Activated naive CD4-positive, alpha-beta T cell treated with anti-CD3 and anti-CD28 coated beads, Interleukin-2, amount 10 ng/mL, durations not matched to agents 7 days and 5 days (primary cell): ENCODE measurements around the gene TWF2.
A peak's percentile ranks its signal among the peaks of the same experiment; 100 is the strongest.
"Not testable (repeated sequence)": the region's sequence is repeated elsewhere in the genome, so short reads cannot be mapped to it uniquely, and the experiment has no call there.

ENCODE experiments used
- CTCF ChIA-PET: fragments of 350-600 bp; sonication (Branson Sonifier 250); formaldehyde crosslinking; loops from one replicate; lab custom pipeline; 2021; ENCODE audit warnings: antibody characterized with exemption; lab: Charles Lee
- DNase-seq: peaks from one replicate; pipeline ENCODE4 v3.0.0-alpha.2; 2020
- H3K27ac Mint-ChIP-seq: one replicate; pipeline ENCODE4 v1.8.0; 2021; ENCODE audit warnings: mild to moderate bottlenecking, moderate library complexity, mixed read lengths
- H3K27me3 Mint-ChIP-seq: one replicate; pipeline ENCODE4 v1.8.0; 2021; ENCODE audit warnings: mild to moderate bottlenecking, mixed read lengths
- H3K36me3 Mint-ChIP-seq: one replicate; pipeline ENCODE4 v1.8.0; 2021; ENCODE audit warnings: mixed read lengths
- H3K4me1 Mint-ChIP-seq: one replicate; pipeline ENCODE4 v1.8.0; 2021; ENCODE audit warnings: mixed read lengths
- H3K4me3 Mint-ChIP-seq: one replicate; pipeline ENCODE4 v1.8.0; 2021; ENCODE audit warnings: mild to moderate bottlenecking, moderate library complexity, mixed read lengths
- H3K9me3 Mint-ChIP-seq: one replicate; pipeline ENCODE4 v1.8.0; 2021; ENCODE audit warnings: mixed read lengths

TWF2 gene

DNA sequence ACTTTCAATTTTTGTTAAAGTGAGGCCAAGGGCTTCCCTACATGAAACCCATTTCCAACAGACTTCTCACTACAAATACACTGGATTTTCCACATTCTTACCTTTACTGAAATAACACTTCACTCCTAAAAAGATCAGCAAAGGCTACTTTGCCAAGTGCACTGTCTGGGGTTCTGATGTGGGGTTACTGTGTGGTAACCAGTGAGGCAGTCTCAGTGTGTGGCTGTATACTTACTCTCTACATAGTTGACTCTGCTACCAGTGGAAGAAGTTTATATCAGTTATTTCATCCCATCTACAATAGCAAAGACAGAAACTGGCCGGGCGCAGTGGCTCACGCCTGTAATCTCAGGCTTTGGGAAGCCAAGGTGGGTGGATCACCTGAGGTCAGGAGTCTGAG is 33.9 kb upstream of the TWF2 start:
- Mint-ChIP-seq H3K4me1 (peaks cover 72% of the 10 kb centered on the region), H3K9me3 (no peaks in the 10 kb centered on the region), H3K27me3 (no peaks in the 10 kb centered on the region), H3K4me3 (peak overlapping the region; percentile 95), H3K27ac (peak overlapping the region; percentile 98), H3K36me3 (peaks cover 76% of the 10 kb centered on the region)
- CTCF ChIA-PET, result interaction anchor here (0.9 to 2.4 kb wide), 7 partner anchors 9 to 66 kb away, joined by 3 to 15 read pairs (median 8); no protein-coding TSS in a partner anchor
- no peak for DNase-seq

DNA sequence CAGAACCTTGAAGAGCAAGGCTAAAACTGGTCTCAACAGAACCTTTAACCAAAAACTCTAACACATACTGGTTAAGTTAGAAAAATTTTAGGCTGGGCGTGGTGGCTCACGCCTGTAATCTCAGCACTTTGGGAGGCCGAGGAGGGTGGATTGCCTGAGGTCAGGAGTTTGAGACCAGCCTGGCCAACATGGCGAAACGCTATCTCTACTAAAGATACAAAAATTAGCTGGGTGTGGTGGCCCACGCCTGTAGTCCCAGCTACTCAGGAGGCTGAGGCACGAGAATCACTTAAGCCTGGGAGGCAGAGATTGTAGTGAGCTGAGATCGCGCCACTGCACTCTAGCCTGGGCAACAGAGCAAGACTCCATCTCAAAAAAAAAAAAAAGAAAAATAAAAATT is 33.2 kb upstream of the TWF2 start:
- H3K36me3 Mint-ChIP-seq, result peaks cover 75% of the 10 kb centered on the region
- peak overlapping the region; percentile 70 for H3K4me3 Mint-ChIP-seq
- not testable (repeated sequence) for H3K27me3 Mint-ChIP-seq, DNase-seq, H3K9me3 Mint-ChIP-seq
- H3K4me1 Mint-ChIP-seq, result peaks cover 78% of the 10 kb centered on the region
- CTCF ChIA-PET, result interaction anchor here (0.9 to 2.7 kb wide), 9 partner anchors 8 to 67 kb away, joined by 3 to 15 read pairs (median 8); no protein-coding TSS in a partner anchor
- peak overlapping the region; percentile 98 for H3K27ac Mint-ChIP-seq

DNA sequence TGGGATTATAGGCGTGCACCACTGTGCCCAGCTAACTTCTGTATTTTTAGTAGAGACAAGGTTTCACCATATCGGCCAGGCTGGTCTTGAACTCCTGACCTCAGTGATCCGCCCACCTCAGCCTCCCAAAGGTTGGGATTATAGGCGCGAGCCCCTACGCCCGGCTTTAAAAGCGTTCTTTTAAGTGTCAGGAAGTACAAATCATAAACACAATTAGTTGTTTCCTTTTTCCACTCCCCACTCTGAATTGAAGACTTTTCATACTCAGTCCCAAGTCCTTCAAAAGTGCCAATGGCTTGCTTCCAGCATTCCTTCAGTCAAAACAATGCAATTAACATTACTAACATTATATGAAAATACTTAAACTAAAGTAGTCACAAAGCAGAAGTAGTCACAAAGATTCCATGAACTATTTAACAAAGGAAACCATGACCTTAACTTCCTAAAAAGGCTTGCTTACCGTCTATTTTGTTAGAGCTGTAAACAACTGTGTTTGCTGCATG is 31.3 kb upstream of the TWF2 start:
- peaks cover 92% of the 10 kb centered on the region for H3K4me1 Mint-ChIP-seq
- H3K4me3 Mint-ChIP-seq, result peak overlapping the region; percentile 70
- no peaks in the 10 kb centered on the region for H3K9me3 Mint-ChIP-seq
- no peak for DNase-seq
- H3K27ac Mint-ChIP-seq, result peak overlapping the region; percentile 98
- H3K36me3 Mint-ChIP-seq, result peaks cover 72% of the 10 kb centered on the region
- CTCF ChIA-PET, result interaction anchor here (0.7 to 2.7 kb wide), 10 partner anchors 8 to 69 kb away, joined by 3 to 15 read pairs (median 4); no protein-coding TSS in a partner anchor
- no peaks in the 10 kb centered on the region for H3K27me3 Mint-ChIP-seq

DNA sequence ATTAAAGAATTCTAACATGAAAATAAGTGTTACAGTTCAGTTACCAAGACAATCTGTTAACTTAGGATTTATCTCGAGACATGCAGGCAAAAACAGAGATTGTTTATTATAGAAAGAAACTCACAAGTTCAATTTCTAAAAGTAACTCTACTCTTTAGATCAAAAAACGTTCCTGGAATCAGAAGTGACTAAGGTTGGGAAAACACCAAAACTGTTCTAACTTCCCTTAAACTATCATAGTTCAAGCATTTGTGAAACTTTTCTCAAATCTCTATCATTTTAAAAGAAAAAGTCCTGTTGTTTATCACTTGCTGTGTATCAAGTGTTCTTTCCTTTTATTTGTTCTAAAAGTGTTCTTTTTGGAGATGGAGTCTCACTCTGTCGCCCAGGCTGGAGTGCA is 30.8 kb upstream of the TWF2 start:
- Mint-ChIP-seq H3K27me3 (no peaks in the 10 kb centered on the region), H3K4me1 (peaks cover 91% of the 10 kb centered on the region), H3K9me3 (no peaks in the 10 kb centered on the region), H3K36me3 (peaks cover 73% of the 10 kb centered on the region), H3K27ac (peak overlapping the region; percentile 98), H3K4me3 (peak overlapping the region; percentile 70)
- no peak for DNase-seq
- CTCF ChIA-PET, result interaction anchor here (0.7 to 2.7 kb wide), 2 partner anchors 9 to 30 kb away, joined by 3 to 11 read pairs; no protein-coding TSS in a partner anchor

DNA sequence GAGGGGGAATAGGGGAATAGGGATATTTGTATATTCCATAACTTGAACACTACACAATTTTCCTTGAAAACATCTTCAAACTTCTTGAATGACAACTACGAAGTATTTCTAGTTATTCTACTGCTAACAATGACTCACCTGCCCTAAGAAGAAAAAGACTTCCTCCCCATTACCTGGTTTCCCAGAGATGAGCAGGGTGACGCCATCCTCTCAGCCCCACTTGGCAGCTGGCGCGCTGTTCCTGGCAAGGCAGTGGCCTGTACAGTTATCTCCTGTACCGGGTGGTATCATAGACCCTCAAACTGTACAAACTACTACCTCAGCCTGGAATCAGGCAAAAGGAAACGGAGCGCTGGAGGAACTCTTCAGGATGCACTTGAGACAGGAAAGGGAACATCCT is 29.1 kb upstream of the TWF2 start:
- peaks cover 73% of the 10 kb centered on the region for H3K36me3 Mint-ChIP-seq
- peak overlapping the region; percentile 84 for H3K27ac Mint-ChIP-seq
- CTCF ChIA-PET, result interaction anchor here (1.0 to 1.5 kb wide), 3 partner anchors 11 to 36 kb away, joined by 3 to 6 read pairs (median 5); partner anchors contain the start of gene WDR82
- H3K27me3 Mint-ChIP-seq, result no peaks in the 10 kb centered on the region
- H3K9me3 Mint-ChIP-seq, result no peaks in the 10 kb centered on the region
- H3K4me1 Mint-ChIP-seq, result peaks cover 91% of the 10 kb centered on the region
- peak; percentile 42 for DNase-seq
- peak overlapping the region; percentile 11 for H3K4me3 Mint-ChIP-seq

DNA sequence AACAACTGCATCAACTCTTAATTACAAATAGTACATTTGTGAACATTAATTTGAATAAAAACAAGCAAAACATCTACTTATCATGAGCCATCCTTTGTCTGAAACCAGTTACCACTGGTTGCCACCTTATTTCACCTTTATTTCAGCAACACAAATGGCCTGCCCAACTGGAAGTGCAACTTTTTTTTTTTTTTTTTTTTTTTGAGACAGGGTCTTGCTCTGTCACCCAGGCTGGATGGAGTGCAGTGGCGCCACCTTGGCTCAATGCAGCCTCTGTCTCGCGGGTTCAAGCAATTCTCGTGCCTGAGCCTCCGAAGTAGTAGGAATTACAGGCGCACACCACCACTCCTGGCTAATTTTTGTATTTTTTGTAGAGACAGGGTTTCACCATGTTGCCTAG is 26.4 kb upstream of the TWF2 start:
- Mint-ChIP-seq H3K36me3 (peaks cover 76% of the 10 kb centered on the region), H3K4me1 (peaks cover 91% of the 10 kb centered on the region), H3K4me3 (no peak overlapping the region), H3K9me3 (no peaks in the 10 kb centered on the region), H3K27me3 (no peaks in the 10 kb centered on the region), H3K27ac (peak overlapping the region; percentile 50)
- CTCF ChIA-PET, result no interaction called here
- DNase-seq, result no peak

DNA sequence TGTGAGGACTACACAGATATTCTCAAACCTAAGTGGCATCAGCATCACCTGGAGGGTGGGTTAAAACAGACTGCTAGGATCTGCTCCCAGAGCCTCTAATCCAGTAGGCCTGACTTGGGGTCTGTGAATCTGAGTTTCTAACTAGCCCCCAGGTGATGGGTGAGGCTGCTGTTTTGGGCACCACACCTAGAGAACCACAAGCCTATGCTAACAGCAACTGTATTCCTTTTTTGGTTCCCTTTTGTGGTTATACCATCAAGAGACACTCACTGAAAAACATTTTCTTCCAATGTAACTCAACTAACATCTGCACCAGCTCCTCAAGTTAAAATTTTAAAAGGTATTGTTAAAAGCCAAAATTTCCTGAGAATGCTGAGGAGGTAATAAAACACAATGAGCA is 23.5 kb upstream of the TWF2 start:
- Mint-ChIP-seq H3K4me1 (peaks cover 91% of the 10 kb centered on the region), H3K27me3 (no peaks in the 10 kb centered on the region), H3K36me3 (peaks cover 91% of the 10 kb centered on the region), H3K9me3 (no peaks in the 10 kb centered on the region), H3K4me3 (peak overlapping the region; percentile 31), H3K27ac (peak overlapping the region; percentile 67)
- no peak for DNase-seq
- CTCF ChIA-PET, result interaction anchor here (0.9 to 2.5 kb wide), 6 partner anchors 8 to 77 kb away, joined by 3 to 10 read pairs (median 5); partner anchors contain the start of gene WDR82

DNA sequence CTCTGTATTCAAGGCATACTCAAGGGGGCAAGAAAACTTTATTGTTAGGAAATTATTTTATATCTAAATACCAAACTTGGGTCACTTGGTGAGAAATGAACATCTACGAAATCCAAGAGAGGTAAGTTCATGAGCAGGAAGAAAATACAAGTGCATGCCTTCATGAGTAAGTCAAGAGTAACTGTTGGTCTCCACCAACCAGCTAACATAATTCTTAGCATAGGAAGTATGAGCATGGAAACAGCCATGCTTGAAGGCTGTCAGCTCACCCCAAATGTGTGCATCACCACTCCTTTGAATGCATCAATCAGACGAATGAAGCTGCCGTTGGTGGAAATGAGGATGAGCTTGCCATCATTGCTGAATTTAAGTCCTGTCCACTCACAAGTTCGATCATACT is 20.5 kb upstream of the TWF2 start:
- peaks cover 98% of the 10 kb centered on the region for H3K4me1 Mint-ChIP-seq
- no peak overlapping the region for H3K4me3 Mint-ChIP-seq
- H3K36me3 Mint-ChIP-seq, result peaks cover 96% of the 10 kb centered on the region
- H3K27ac Mint-ChIP-seq, result no peak overlapping the region
- CTCF ChIA-PET, result interaction anchor here (0.9 to 3.0 kb wide), 4 partner anchors 11 to 39 kb away, joined by 3 to 11 read pairs (median 3); partner anchors contain the start of gene WDR82
- no peaks in the 10 kb centered on the region for H3K27me3 Mint-ChIP-seq
- no peaks in the 10 kb centered on the region for H3K9me3 Mint-ChIP-seq
- peak; percentile 17 for DNase-seq

DNA sequence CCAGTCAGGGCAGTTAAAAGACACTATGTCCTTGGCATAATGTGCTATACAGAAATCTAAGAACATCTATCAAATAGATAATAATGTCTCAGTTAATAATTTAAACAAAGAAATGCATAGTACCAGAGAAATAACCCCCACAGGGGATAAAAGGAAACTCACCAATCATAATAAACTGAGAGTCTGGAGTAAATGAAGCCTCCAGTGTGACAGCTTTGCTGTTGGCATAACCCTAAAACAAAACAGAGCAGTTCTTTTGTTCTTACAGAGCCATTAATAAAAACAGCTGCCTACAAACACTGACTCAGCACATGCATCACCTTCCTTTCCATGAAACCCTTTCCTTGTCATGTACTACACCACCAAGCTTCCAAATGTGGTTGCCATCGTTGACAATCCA is 20.1 kb upstream of the TWF2 start:
- Mint-ChIP-seq H3K27ac (no peak overlapping the region), H3K36me3 (peaks cover 96% of the 10 kb centered on the region), H3K9me3 (no peaks in the 10 kb centered on the region), H3K4me3 (no peak overlapping the region), H3K27me3 (no peaks in the 10 kb centered on the region), H3K4me1 (peaks cover 98% of the 10 kb centered on the region)
- no peak for DNase-seq
- CTCF ChIA-PET, result interaction anchor here (0.6 to 3.0 kb wide), 5 partner anchors 12 to 80 kb away, joined by 3 to 11 read pairs (median 3); no protein-coding TSS in a partner anchor

DNA sequence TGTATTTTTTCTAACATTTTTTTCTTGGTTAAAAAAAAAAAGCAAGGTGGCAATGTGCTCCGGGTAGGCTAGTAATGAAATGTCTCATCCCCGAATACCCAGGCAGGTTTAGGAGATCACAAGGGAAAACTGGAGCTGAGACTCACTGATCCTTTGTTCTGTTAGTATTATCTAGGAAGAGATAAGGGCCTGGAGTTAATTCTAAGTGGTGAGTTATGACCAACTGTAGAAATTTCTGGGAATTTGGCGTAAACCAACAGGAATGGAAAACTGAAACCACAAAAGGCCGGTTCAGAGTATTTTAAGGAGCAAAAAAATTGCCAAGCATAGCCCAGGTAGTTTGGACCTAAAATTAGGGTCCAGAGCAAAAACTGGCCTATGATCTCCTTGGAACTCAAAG is 19.0 kb upstream of the TWF2 start:
- peak overlapping the region; percentile 37 for H3K27ac Mint-ChIP-seq
- H3K9me3 Mint-ChIP-seq, result no peaks in the 10 kb centered on the region
- peaks cover 94% of the 10 kb centered on the region for H3K36me3 Mint-ChIP-seq
- CTCF ChIA-PET, result interaction anchor here (0.8 to 1.5 kb wide), 3 partner anchors 12 to 37 kb away, joined by 3 to 4 read pairs (median 4); no protein-coding TSS in a partner anchor
- no peak overlapping the region for H3K4me3 Mint-ChIP-seq
- no peak for DNase-seq
- peaks cover 98% of the 10 kb centered on the region for H3K4me1 Mint-ChIP-seq
- H3K27me3 Mint-ChIP-seq, result no peaks in the 10 kb centered on the region

DNA sequence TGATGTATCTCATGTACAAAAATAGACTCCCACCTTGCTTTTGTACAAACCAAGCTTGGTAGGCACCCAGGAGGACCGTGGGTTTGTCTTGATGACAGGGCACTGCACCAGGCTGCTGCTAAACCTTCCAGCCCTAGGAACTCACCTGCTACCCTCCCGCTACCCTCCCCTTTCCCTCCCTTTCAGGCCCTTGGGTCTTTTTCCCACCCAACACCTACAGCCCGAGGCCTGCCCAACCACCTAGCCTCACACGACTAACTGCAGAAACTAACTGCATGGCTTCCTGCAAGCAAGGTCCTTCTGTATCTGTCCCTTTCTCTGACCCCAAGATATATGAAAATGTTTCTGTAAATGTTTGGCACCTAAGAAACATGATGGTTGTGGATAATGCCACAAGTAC is 17.7 kb upstream of the TWF2 start:
- Mint-ChIP-seq H3K27me3 (no peaks in the 10 kb centered on the region), H3K36me3 (peaks cover 91% of the 10 kb centered on the region), H3K27ac (peak overlapping the region; percentile 99), H3K4me1 (peaks cover 97% of the 10 kb centered on the region), H3K9me3 (no peaks in the 10 kb centered on the region), H3K4me3 (no peak overlapping the region)
- CTCF ChIA-PET, result interaction anchor here (1.2 kb wide), 1 partner anchor 16 kb away, joined by 3 read pairs; no protein-coding TSS in a partner anchor
- DNase-seq, result no peak

DNA sequence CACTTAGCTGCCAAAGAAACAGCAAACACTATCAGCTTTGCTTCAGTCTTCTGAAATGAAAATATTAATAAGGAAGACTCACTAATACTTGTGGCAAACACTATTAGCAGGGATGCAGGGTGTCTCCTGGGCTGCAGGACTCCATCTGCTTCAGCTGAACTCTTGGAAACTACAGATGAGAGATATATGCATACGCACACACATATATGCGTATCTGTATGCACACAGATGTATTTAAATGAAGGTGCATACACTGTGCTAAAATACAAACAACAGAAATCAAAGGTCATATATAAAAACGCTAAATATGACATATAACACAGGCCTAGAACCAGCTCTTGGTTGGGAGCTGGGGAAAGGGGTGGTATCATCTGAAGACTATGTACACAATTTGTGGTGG is 17.2 kb upstream of the TWF2 start:
- peak overlapping the region; percentile 99 for H3K27ac Mint-ChIP-seq
- H3K4me1 Mint-ChIP-seq, result peaks cover 97% of the 10 kb centered on the region
- DNase-seq, result no peak
- H3K36me3 Mint-ChIP-seq, result peaks cover 89% of the 10 kb centered on the region
- no peak overlapping the region for H3K4me3 Mint-ChIP-seq
- no peaks in the 10 kb centered on the region for H3K9me3 Mint-ChIP-seq
- CTCF ChIA-PET, result interaction anchor here (1.2 kb wide), 1 partner anchor 16 kb away, joined by 3 read pairs; no protein-coding TSS in a partner anchor
- H3K27me3 Mint-ChIP-seq, result no peaks in the 10 kb centered on the region

DNA sequence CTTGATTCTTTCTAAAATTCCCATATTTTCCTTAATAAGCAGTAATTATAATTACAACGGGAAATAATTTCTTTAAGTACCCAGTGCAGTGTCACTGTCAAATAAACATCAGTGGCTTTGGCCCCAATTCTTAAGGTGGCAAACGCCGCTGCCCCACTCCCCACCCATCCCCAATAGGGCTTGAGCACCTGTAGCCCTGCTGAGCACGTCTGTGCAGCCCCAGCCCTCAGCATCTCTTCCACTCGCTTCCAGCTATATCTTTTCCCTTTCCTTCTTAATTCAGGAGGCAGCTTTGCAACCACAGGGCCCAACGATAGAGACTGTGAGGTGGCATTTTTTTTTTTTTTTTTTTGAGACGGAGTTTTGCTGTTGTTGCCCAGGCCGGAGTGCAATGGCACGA is 15.7 kb upstream of the TWF2 start:
- DNase-seq, result peak; percentile 18
- Mint-ChIP-seq H3K27me3 (no peaks in the 10 kb centered on the region), H3K4me1 (peaks cover 96% of the 10 kb centered on the region), H3K9me3 (no peaks in the 10 kb centered on the region), H3K36me3 (peaks cover 87% of the 10 kb centered on the region), H3K27ac (peak overlapping the region; percentile 99), H3K4me3 (no peak overlapping the region)
- CTCF ChIA-PET, result interaction anchor here (0.9 to 3.0 kb wide), 5 partner anchors 9 to 85 kb away, joined by 3 to 15 read pairs (median 10); no protein-coding TSS in a partner anchor
